SH-SY5Y (cell line): Measurements from ENCODE around the gene ARHGAP15.

Experiments
- GATA2 ChIP-seq: IDR thresholded peaks from 2 replicates; pipeline ENCODE4 v1.6.1; 2011; ENCODE audit warnings: mild to moderate bottlenecking, low read depth, low read length
- GATA3 ChIP-seq: IDR thresholded peaks from 2 replicates; pipeline ENCODE4 v1.6.1; 2011; ENCODE audit warnings: low read depth, mild to moderate bottlenecking, low read length, moderate library complexity

Gene ARHGAP15

GRCh38 chr2:143455317-143455716 lies 326.1 kb downstream of the ARHGAP15 start:
- TF ChIP-seq GATA2 (no peak), GATA3 (no peak)

GRCh38 chr2:143458258-143459190 lies 329.3 kb downstream of the ARHGAP15 start:
- TF ChIP-seq GATA2 (no peak), GATA3 (no peak)

GRCh38 chr2:143460382-143460781 lies 331.2 kb downstream of the ARHGAP15 start:
- TF ChIP-seq GATA3 (no peak), GATA2 (no peak)

- TF ChIP-seq GATA2 (no peak), GATA3 (no peak)
Observed at GRCh38 chr2:143463719-143464118, 334.5 kb downstream of the ARHGAP15 start.

DNA sequence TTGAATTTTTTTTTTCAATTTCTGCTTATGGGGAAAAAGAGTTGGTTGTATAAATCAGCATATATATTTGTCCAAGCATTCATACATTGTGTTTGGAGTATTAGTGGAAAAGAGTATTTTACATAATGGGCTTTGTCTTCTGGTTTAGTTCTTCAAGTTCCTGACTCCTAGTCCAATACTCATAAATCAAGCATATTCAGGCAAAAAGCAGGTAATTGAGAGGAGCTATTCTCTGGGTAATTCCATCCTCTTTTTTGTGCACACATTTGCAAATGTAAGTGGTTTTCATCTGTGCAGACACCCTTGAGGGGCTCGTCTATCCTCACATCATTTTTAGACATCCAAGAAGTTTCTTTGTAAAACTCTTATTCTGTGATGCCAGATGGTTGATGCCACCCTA lies 337.2 kb downstream of the ARHGAP15 start:
- TF ChIP-seq GATA3: no peak
- no peak for TF ChIP-seq GATA2

DNA sequence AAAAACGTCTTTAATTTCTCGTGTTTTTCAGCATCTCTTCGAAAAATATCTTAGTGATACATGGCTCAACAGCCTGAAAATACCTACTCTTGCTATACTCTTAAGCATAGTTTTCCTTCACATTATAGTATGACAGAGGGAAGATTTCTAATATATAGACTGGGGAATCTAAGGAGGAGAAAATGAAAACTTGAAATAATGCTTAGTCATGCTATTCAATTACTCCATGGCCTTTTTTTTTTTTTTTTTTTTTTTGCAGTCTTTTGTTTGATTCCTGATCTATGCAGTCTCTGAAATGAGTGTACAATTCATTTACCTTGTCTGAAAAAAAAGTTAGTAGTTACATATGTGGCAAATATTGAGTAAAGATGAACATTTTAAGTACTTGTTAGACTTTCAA lies 337.8 kb downstream of the ARHGAP15 start:
- TF ChIP-seq GATA3: no peak
- no peak for TF ChIP-seq GATA2

GRCh38 chr2:143468341-143468888 lies 339.2 kb downstream of the ARHGAP15 start:
- TF ChIP-seq GATA3: no peak
- no peak for TF ChIP-seq GATA2

DNA sequence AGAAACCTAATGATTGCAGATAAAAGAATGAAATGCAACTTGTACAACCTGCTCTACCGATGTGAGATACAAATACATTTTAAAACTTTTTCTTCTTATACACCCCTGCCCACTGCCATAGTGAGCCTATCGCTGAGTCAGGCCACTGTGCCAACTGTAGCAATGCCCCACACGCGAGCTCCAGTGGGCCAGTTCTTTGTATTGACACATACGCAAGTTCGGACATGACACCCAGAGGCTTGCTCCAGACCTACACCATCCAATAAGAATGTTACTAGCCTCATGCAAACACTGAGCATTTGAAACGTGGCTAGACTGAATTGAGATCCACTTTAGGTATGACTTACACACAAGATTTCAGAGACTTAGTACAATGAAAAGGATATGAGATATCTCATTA lies 340.1 kb downstream of the ARHGAP15 start:
- no peak for TF ChIP-seq GATA2
- no peak for TF ChIP-seq GATA3

- TF ChIP-seq GATA2: no peak
- no peak for TF ChIP-seq GATA3
Observed at GRCh38 chr2:143471550-143471949, 342.3 kb downstream of the ARHGAP15 start.

DNA sequence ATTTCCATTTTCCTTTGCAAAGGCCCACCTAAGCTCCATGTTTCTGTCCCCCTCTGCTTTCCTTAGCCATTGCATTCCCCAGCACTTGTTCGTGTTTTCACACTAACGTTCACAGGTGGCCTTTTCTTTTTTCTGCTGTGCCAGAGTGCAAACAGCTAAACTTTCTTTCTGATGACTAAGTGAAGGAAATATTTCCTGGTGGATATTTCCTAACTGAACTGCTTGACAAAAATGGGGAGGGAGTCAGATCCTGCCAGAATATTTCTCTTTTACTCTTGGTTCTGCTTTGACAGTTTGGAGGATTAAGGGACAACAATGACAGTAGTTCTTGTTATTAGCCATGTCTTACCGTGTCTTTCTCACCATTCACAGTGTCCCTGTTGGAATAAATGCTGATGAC lies 344.0 kb downstream of the ARHGAP15 start:
- no peak for TF ChIP-seq GATA2

DNA sequence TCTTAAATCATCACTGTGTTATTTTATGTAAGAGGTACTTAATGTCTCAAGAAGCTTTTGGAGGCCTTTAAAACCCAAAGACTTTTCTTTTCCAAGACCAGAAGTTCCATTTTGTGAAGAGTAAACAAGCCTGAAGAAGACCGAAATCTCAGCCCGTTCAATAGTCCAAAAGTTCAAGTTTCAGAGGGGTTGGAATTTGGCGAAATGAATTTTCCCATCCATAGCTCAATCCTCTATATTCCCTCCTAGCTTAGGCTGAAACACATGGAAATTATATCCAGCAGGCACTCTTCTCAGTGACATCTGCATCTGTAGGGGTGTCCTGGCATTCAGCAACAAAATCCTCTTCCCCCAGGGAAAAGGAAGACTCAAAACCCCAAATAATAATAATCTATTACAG lies 344.6 kb downstream of the ARHGAP15 start:
- TF ChIP-seq GATA3: no peak

DNA sequence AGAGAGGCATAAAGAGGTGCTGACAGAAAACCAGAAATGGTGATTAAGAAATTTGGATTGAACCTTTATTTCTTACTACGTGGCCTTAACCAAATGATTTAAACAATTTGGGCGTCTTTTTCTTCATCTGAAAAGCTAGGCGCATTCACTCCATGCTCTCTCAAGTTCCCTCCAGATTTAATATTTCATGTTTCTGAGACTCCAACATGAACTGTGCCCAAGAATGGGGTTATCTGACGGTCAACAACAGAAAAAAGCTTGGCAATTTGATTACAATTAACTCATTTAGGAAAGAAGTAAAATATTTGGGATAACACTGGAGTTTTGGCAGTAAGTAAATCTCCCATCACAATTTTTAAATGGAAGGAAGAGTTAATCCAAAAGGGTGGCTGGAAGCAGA lies 345.4 kb downstream of the ARHGAP15 start:
- no peak for TF ChIP-seq GATA3
- no peak for TF ChIP-seq GATA2

- TF ChIP-seq GATA2 (no peak), GATA3 (no peak)
Observed at GRCh38 chr2:143475041-143475776, 346.0 kb downstream of the ARHGAP15 start.

- TF ChIP-seq GATA2 (no peak), GATA3 (no peak)
Observed at GRCh38 chr2:143476336-143477087, 347.3 kb downstream of the ARHGAP15 start.

- no peak for TF ChIP-seq GATA2
Observed at GRCh38 chr2:143477714-143478443, 348.7 kb downstream of the ARHGAP15 start.

DNA sequence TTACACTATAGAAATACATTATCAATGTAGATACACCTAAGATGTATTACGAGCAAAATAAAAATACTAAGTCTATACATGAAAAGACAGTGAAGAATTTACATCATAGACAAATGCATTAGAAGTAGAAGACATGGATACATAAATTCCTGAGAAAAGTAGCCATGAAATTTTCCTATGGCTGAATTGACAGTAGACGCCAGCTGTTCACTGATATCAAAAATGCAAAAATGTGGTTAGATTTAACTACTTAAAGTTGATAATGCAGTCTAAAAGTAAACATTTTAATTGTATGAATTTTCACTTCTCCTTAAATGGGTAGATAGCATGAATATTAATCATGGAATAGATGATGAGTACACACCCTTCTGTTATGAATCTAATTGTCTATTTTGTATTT lies 350.9 kb downstream of the ARHGAP15 start:
- TF ChIP-seq GATA3: no peak
- no peak for TF ChIP-seq GATA2
